ENCODE measurements around the gene SKOR2.

SKOR2 gene

DNA sequence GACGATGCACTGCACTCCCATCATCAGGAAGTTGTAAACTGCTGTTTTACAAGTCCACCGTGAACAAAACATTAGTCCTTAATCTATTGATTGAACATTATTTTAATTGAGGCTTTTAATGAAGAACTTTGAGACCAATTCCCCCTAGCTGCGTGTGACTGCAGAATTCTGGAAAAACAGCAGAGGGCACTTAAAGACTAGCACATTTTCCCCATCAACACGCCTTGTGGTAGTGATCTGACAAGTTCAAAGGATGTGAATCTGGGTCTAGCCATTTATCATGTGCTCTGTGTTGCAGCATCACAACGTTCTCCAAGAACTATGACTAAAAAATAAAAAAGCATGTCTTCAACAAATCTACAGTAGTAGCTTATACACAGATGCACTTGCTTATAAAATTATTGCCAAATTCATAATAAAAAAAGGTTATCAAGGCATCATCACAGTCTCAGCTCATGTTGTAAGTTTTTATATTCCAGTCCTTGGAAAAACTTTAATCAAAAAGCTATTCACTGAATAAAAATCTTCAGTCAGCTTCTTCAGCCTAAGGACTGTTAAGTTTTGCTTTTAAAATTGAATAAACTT is 35.8 kb downstream of the SKOR2 start:
- DNase-seq = peak; percentile 59
- no peaks in the 10 kb centered on the region for H3K27me3 ChIP-seq (ENCODE audit: insufficient read depth, low read length, poor library complexity)

DNA sequence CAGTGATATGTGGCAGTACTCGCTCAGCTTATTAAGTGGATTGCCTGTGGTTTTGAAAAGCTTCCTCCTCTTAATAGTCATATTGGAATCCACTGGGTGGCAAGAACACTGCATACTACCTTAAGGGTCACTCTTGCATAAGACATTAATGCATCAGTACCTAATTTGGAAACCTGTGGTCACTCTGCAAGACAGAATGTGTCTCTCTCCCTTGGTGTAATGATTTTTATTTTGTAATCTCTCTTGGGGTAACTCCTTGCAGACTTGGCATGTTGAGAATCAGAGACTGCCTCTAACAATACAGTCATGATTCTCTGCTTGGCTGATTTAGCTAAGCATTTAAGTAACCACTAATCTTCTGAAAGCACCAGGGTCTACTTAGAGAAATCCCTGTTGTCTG is 42.3 kb downstream of the SKOR2 start:
- Histone ChIP-seq H3K4me1 (ENCODE audit: control insufficient read depth, low read depth, low read length) (no peaks in the 10 kb centered on the region), H3K36me3 (ENCODE audit: control insufficient read depth, insufficient read depth, low read length) (no peaks in the 10 kb centered on the region), H3K4me3 (ENCODE audit: low read length) (no peak overlapping the region), H3K4ac (ENCODE audit: low read depth, low read length) (no peak overlapping the region), H3K23ac (ENCODE audit: low read length) (no peak overlapping the region), H2BK15ac (replicated peaks; ENCODE audit: low read depth) (no peak overlapping the region), H3K56ac (ENCODE audit: low read length) (no peak overlapping the region), H3K9ac (ENCODE audit: low read length) (no peak overlapping the region), H2BK120ac (ENCODE audit: low read depth, low read length) (no peak overlapping the region), H4K5ac (ENCODE audit: low read length) (no peak overlapping the region), H3K18ac (ENCODE audit: low read length) (no peak overlapping the region), H3K79me1 (ENCODE audit: low read length) (no peaks in the 10 kb centered on the region), H2AK5ac (ENCODE audit: low read length) (no peak overlapping the region), H4K8ac (ENCODE audit: low read depth, low read length) (no peak overlapping the region), H2BK5ac (ENCODE audit: low read length) (no peak overlapping the region), H3K27me3 (ENCODE audit: insufficient read depth, low read length, poor library complexity) (no peaks in the 10 kb centered on the region), H3K4me2 (ENCODE audit: low read length) (no peak overlapping the region), H3K27ac (ENCODE audit: low read depth, low read length) (no peak overlapping the region), H3K79me2 (ENCODE audit: control insufficient read depth, insufficient read depth, low read length) (no peaks in the 10 kb centered on the region)
- no CpG with 5 or more reads among the region's 1 CpG for WGBS (ENCODE audit: extremely low coverage, insufficient coverage, low lambda C conversion rate)
- no peak for DNase-seq

More for the DNA sequence above, 35.8 kb downstream of the SKOR2 start:
- Histone ChIP-seq H4K5ac (ENCODE audit: low read length) (no peak overlapping the region), H3K4me2 (ENCODE audit: low read length) (no peak overlapping the region), H3K56ac (ENCODE audit: low read length) (no peak overlapping the region), H2AK5ac (ENCODE audit: low read length) (no peak overlapping the region), H3K23ac (ENCODE audit: low read length) (no peak overlapping the region), H3K4ac (ENCODE audit: low read depth, low read length) (no peak overlapping the region), H2BK120ac (ENCODE audit: low read depth, low read length) (no peak overlapping the region), H4K8ac (ENCODE audit: low read depth, low read length) (no peak overlapping the region), H3K9ac (ENCODE audit: low read length) (no peak overlapping the region), H2BK15ac (replicated peaks; ENCODE audit: low read depth) (no peak overlapping the region), H2BK5ac (ENCODE audit: low read length) (no peak overlapping the region), H3K4me1 (ENCODE audit: control insufficient read depth, low read depth, low read length) (no peaks in the 10 kb centered on the region), H3K36me3 (ENCODE audit: control insufficient read depth, insufficient read depth, low read length) (no peaks in the 10 kb centered on the region), H3K79me1 (ENCODE audit: low read length) (no peaks in the 10 kb centered on the region), H3K4me3 (ENCODE audit: low read length) (no peak overlapping the region), H3K27ac (ENCODE audit: low read depth, low read length) (no peak overlapping the region), H3K79me2 (ENCODE audit: control insufficient read depth, insufficient read depth, low read length) (no peaks in the 10 kb centered on the region), H3K18ac (ENCODE audit: low read length) (no peak overlapping the region)
- no CpG with 5 or more reads among the region's 5 CpGs for WGBS (ENCODE audit: extremely low coverage, insufficient coverage, low lambda C conversion rate)

DNA sequence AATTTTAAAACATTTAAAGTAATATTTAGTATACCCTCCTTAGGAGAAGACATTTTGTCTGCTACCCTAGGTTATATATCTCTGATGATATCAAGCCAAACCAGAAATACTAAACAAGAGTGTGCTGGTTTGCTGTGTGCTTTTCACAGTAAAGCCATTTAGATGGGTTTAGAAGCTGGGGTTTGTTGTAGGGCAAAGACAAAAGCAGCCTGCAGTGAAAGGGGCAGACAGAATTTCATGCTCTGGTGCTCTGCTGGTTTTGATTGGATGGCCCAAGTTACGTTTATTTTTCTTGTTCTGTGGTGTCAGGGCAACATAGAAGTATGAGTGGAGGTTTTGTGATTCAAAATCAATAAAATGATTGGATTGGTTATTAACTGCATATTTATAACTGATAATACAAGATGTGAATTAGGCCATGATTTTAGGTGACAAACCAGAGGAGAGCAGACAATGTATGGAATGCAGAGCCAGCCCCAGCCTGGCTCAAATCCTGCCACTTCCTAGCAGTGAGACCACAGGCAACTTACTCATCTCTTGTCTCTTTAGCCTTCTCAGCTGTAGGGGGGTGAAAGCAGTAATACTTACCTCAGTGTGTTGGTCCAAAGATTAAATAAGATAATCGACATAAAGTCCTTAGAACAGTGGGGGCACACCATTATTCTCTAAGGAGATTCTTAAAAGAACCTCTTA is 44.4 kb downstream of the SKOR2 start:
- DNase-seq = peak; percentile 37
- no peak overlapping the region for H4K8ac ChIP-seq (ENCODE audit: low read depth, low read length)
- no peaks in the 10 kb centered on the region for H3K4me1 ChIP-seq (ENCODE audit: control insufficient read depth, low read depth, low read length)
- no peak overlapping the region for H3K4ac ChIP-seq (ENCODE audit: low read depth, low read length)
- H3K79me2 ChIP-seq (ENCODE audit: control insufficient read depth, insufficient read depth, low read length) = no peaks in the 10 kb centered on the region
- no peak overlapping the region for H2BK15ac ChIP-seq (replicated peaks; ENCODE audit: low read depth)
- no peak overlapping the region for H2BK5ac ChIP-seq (ENCODE audit: low read length)
- WGBS (ENCODE audit: extremely low coverage, insufficient coverage, low lambda C conversion rate) = no CpG with 5 or more reads among the region's 2 CpGs
- no peak overlapping the region for H2AK5ac ChIP-seq (ENCODE audit: low read length)
- H3K4me2 ChIP-seq (ENCODE audit: low read length) = no peak overlapping the region
- no peaks in the 10 kb centered on the region for H3K36me3 ChIP-seq (ENCODE audit: control insufficient read depth, insufficient read depth, low read length)
- H2BK120ac ChIP-seq (ENCODE audit: low read depth, low read length) = no peak overlapping the region
- H3K56ac ChIP-seq (ENCODE audit: low read length) = no peak overlapping the region
- H3K23ac ChIP-seq (ENCODE audit: low read length) = no peak overlapping the region
- no peak overlapping the region for H3K9ac ChIP-seq (ENCODE audit: low read length)
- no peak overlapping the region for H3K4me3 ChIP-seq (ENCODE audit: low read length)
- no peaks in the 10 kb centered on the region for H3K79me1 ChIP-seq (ENCODE audit: low read length)
- H3K27me3 ChIP-seq (ENCODE audit: insufficient read depth, low read length, poor library complexity) = no peaks in the 10 kb centered on the region
- no peak overlapping the region for H3K27ac ChIP-seq (ENCODE audit: low read depth, low read length)
- no peak overlapping the region for H4K5ac ChIP-seq (ENCODE audit: low read length)
- no peak overlapping the region for H3K18ac ChIP-seq (ENCODE audit: low read length)

DNA sequence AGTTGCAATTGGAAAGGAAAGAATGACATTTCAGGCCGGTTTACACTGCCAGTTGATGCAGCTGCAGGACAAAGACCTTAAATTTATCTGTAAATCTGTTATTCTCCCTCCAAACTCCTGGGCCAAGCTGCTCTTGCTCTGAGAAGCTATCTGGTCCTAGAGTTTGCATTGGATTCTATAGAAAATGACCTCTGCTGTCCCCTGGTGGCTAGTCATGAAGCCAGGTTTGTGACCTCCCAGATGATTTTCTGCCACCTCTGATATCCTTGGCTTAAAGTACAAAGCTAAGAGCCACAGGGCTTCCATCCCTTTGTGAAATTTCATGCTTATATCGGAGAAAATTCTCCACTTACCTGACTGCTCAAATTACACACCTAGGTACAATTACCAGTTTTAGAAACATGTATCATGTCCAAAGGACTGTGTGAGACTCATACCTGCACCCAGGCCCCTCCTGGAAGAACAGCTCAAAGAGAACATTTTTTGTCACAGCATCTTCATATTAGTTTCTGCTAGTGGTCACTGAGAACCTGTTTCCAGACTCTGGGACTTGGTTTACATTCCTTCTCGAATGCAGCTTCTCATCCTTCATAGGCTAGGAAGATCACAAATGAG is 46.4 kb downstream of the SKOR2 start:
- no peaks in the 10 kb centered on the region for H3K79me1 ChIP-seq (ENCODE audit: low read length)
- H3K36me3 ChIP-seq (ENCODE audit: control insufficient read depth, insufficient read depth, low read length) = no peaks in the 10 kb centered on the region
- no peaks in the 10 kb centered on the region for H3K79me2 ChIP-seq (ENCODE audit: control insufficient read depth, insufficient read depth, low read length)
- no peak overlapping the region for H2AK5ac ChIP-seq (ENCODE audit: low read length)
- H3K4me2 ChIP-seq (ENCODE audit: low read length) = no peak overlapping the region
- H4K8ac ChIP-seq (ENCODE audit: low read depth, low read length) = no peak overlapping the region
- no peak overlapping the region for H2BK120ac ChIP-seq (ENCODE audit: low read depth, low read length)
- H3K4ac ChIP-seq (ENCODE audit: low read depth, low read length) = no peak overlapping the region
- H3K27me3 ChIP-seq (ENCODE audit: insufficient read depth, low read length, poor library complexity) = no peaks in the 10 kb centered on the region
- no peak overlapping the region for H3K23ac ChIP-seq (ENCODE audit: low read length)
- WGBS (ENCODE audit: extremely low coverage, insufficient coverage, low lambda C conversion rate) = no CpG with 5 or more reads among the region's 3 CpGs
- no peak overlapping the region for H3K27ac ChIP-seq (ENCODE audit: low read depth, low read length)
- H3K18ac ChIP-seq (ENCODE audit: low read length) = no peak overlapping the region
- H4K5ac ChIP-seq (ENCODE audit: low read length) = no peak overlapping the region
- H2BK5ac ChIP-seq (ENCODE audit: low read length) = no peak overlapping the region
- H3K4me1 ChIP-seq (ENCODE audit: control insufficient read depth, low read depth, low read length) = no peaks in the 10 kb centered on the region
- no peak overlapping the region for H3K9ac ChIP-seq (ENCODE audit: low read length)
- no peak overlapping the region for H3K4me3 ChIP-seq (ENCODE audit: low read length)
- peak; percentile 78 for DNase-seq
- no peak overlapping the region for H2BK15ac ChIP-seq (replicated peaks; ENCODE audit: low read depth)
- H3K56ac ChIP-seq (ENCODE audit: low read length) = no peak overlapping the region

DNA sequence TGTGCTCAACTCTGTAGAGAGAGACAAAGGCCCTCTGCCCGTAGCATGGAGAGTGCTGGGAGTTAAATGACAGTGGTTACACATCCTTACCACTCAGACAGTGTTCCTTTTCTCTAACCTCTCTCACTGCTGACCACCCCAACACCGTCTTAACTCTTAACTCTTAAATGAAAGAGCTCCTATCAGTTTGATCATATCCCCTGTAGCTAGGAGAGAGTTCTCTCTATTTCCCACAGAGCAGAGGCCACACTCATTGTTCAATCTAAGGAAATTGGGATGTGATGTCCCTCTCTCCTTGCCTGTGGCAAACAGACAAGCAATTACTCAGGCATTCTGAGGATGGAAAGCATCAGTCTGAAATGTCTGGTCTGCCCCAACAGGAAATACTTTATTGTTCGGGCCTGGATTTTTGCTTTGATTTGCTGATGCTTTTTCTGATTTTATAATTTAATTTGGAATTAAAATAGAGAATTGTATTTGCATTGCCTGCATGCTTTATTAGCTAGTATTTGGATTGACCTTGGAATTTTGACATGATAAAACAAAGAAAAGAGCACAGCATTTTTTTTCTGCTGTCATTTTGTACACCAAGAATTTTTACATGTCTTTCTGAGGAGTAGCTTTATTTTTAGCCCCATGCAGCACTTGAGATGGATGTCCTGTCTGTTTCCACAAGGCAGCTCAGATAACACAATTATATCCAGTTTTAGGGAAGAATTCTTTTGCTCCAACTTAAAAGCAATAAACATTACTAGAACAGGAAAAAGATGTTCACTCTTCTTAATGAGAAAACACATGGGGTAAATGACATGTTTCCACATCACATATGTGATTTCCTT is 47.6 kb downstream of the SKOR2 start:
- Histone ChIP-seq H3K4me3 (ENCODE audit: low read length) (no peak overlapping the region), H4K5ac (ENCODE audit: low read length) (no peak overlapping the region), H3K36me3 (ENCODE audit: control insufficient read depth, insufficient read depth, low read length) (no peaks in the 10 kb centered on the region), H3K4me2 (ENCODE audit: low read length) (no peak overlapping the region), H2AK5ac (ENCODE audit: low read length) (no peak overlapping the region), H2BK120ac (ENCODE audit: low read depth, low read length) (no peak overlapping the region), H3K9ac (ENCODE audit: low read length) (no peak overlapping the region), H2BK5ac (ENCODE audit: low read length) (no peak overlapping the region), H3K27ac (ENCODE audit: low read depth, low read length) (no peak overlapping the region), H3K4ac (ENCODE audit: low read depth, low read length) (no peak overlapping the region), H3K18ac (ENCODE audit: low read length) (no peak overlapping the region), H3K23ac (ENCODE audit: low read length) (no peak overlapping the region), H3K56ac (ENCODE audit: low read length) (no peak overlapping the region), H2BK15ac (replicated peaks; ENCODE audit: low read depth) (no peak overlapping the region), H3K4me1 (ENCODE audit: control insufficient read depth, low read depth, low read length) (no peaks in the 10 kb centered on the region), H4K8ac (ENCODE audit: low read depth, low read length) (no peak overlapping the region), H3K79me2 (ENCODE audit: control insufficient read depth, insufficient read depth, low read length) (no peaks in the 10 kb centered on the region), H3K27me3 (ENCODE audit: insufficient read depth, low read length, poor library complexity) (no peaks in the 10 kb centered on the region), H3K79me1 (ENCODE audit: low read length) (no peaks in the 10 kb centered on the region)
- no CpG with 5 or more reads among the region's 3 CpGs for WGBS (ENCODE audit: extremely low coverage, insufficient coverage, low lambda C conversion rate)
- peak; percentile 63 for DNase-seq
